Caco-2 (cell line): ENCODE data around the gene FAM13A. TPM values are rescaled to one million over a fixed set of nuclear protein-coding genes. Genes with fewer than 3 reads are reported as not detected.

ENCODE experiments used
- BruUV-seq: library from RNA; stranded (reverse); fragments of 400-500 nt; replicated peaks from 2 replicates; lab custom pipeline; 2021; lab: Mats Ljungman, UMichigan
- CTCF ChIA-PET: fragments of 300-600 bp; sonication (Branson Sonifier 250); formaldehyde crosslinking; loops from one replicate; lab custom pipeline; 2022; ENCODE audit warnings: antibody characterized with exemption; lab: Charles Lee
- POLR2A ChIA-PET: fragments of 300-600 bp; sonication (Branson Sonifier 250); formaldehyde crosslinking; loops from one replicate; lab custom pipeline; 2022; ENCODE audit warnings: antibody characterized with exemption; lab: Charles Lee
- DNase-seq, 2 experiments: peaks; one replicate each; pipeline versions ENCODE4 v3.0.0 to v3.0.0-alpha.2; 2020 to 2022
- H3K27me3 ChIP-seq: replicated peaks from 2 replicates; pipeline ENCODE4 v1.6.0; 2011; ENCODE audit warnings: low read length; ENCODE audit not compliant: control insufficient read depth, insufficient read depth
- H3K36me3 ChIP-seq: 2 replicates; pipeline ENCODE4 v1.5.1; 2011; ENCODE audit warnings: low read length; ENCODE audit not compliant: control insufficient read depth, insufficient read depth
- H3K4me1 ChIP-seq: fragments of 250-450 bp; sonication (Bioruptor Pico); 2 replicates; pipeline ENCODE4 v1.5.1; 2020; ENCODE audit warnings: mild to moderate bottlenecking
- H3K4me3 ChIP-seq: 2 replicates; pipeline ENCODE4 v1.5.1; 2011; ENCODE audit warnings: low read depth, mild to moderate bottlenecking, control low read depth, low read length
- H3K9me3 ChIP-seq: fragments of 250-450 bp; sonication (Bioruptor Pico); 2 replicates; pipeline ENCODE4 v1.5.1; 2020; ENCODE audit warnings: mild to moderate bottlenecking, moderate library complexity
- H3K27ac Mint-ChIP-seq: one replicate; pipeline ENCODE4 v1.8.0; 2022; ENCODE audit warnings: mixed read lengths; ENCODE audit not compliant: unreplicated experiment
- H3K27me3 Mint-ChIP-seq: one replicate; pipeline ENCODE4 v1.8.0; 2022; ENCODE audit warnings: mixed read lengths; ENCODE audit not compliant: insufficient read depth, unreplicated experiment
- H3K36me3 Mint-ChIP-seq: one replicate; pipeline ENCODE4 v1.8.0; 2022; ENCODE audit warnings: mild to moderate bottlenecking, mixed read lengths; ENCODE audit not compliant: insufficient read depth, unreplicated experiment
- H3K4me1 Mint-ChIP-seq: one replicate; pipeline ENCODE4 v1.8.0; 2022; ENCODE audit warnings: low read depth, mixed read lengths; ENCODE audit not compliant: unreplicated experiment
- H3K4me3 Mint-ChIP-seq: one replicate; pipeline ENCODE4 v1.8.0; 2022; ENCODE audit warnings: mild to moderate bottlenecking, moderate library complexity, mixed read lengths; ENCODE audit not compliant: unreplicated experiment
- H3K9me3 Mint-ChIP-seq: one replicate; pipeline ENCODE4 v1.8.0; 2022; ENCODE audit warnings: mixed read lengths; ENCODE audit not compliant: unreplicated experiment
- CTCF ChIP-seq, 2 experiments: fragments of 200-600 bp in 1 of 2; IDR thresholded peaks; 1 replicate in 1 of 2; 2 replicates in 1 of 2; pipeline versions ENCODE4 v1.5.1 to v1.8.0; 2011 to 2022; ENCODE audit warnings: antibody characterized with exemption in 1 of 2, control low read depth in 1 of 2, inconsistent platforms in 1 of 2, low read depth in 1 of 2, low read length in 1 of 2, mild to moderate bottlenecking in 1 of 2, moderate library complexity in 1 of 2; ENCODE audit not compliant: insufficient read depth in 1 of 2, severe bottlenecking in 1 of 2, unreplicated experiment in 1 of 2
- intact Hi-C: fragments of 100-400 bp; cut with micrococcal nuclease; formaldehyde crosslinking; loops from one replicate; pipeline ENCODE4 v1.10.0; 2022; ENCODE audit not compliant: unreplicated experiment
- total RNA-seq: library from RNA; stranded (reverse); gene quantifications from 2 replicates; pipeline ENCODE4 v1.2.3, GENCODE V29; 2022

FAM13A gene
- total RNA-seq, 1 experiment from 2014 or later = 11.0 TPM

DNA sequence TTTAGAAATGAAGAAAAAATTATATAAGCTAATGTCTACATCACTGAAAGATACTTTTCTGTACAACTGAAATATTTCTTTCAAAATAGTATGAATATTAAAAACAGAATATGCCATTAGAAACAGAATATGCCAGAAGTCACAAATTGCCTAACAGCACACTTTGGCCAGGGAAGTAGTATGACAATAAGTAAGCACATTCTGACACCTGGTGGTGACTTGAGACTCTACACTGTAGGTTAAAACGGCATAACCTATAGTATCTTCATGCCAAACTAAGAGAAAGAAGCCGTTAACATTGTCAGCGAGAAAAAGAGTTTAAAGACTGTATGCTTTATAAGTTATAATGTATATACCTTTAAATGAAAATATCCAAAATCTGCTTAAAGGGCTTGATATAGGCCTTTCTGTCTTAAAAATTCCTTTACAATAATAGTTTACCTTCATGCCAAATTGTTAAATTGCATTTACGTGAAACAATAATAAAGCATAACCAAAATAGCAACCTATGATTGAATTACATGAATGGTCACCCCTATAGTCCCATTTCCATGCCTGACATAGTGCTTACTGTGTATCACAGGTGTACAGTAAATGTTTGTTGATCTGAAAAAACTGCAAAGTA is 32.8 kb downstream of the FAM13A start:
- peak; percentile 54 to 64 for DNase-seq
- no peaks in the 10 kb centered on the region for H3K9me3 ChIP-seq
- Mint-ChIP-seq H3K27ac (no peak overlapping the region), H3K4me1 (peaks cover 17% of the 10 kb centered on the region), H3K27me3 (no peaks in the 10 kb centered on the region), H3K9me3 (no peaks in the 10 kb centered on the region), H3K4me3 (no peak overlapping the region), H3K36me3 (no peaks in the 10 kb centered on the region)
- no TSS peak for BruUV-seq
- ChIA-PET CTCF (interaction anchor here (1.1 to 2.6 kb wide), 4 partner anchors 201 to 351 kb away, joined by 4 to 10 read pairs (median 8); no protein-coding TSS in a partner anchor), POLR2A (no interaction called here)
- no peak overlapping the region for H3K4me3 ChIP-seq
- no peaks in the 10 kb centered on the region for H3K27me3 ChIP-seq
- no peaks in the 10 kb centered on the region for H3K36me3 ChIP-seq
- peak; percentile 63 to 82 for TF ChIP-seq CTCF (IDR thresholded peaks at IDR 0.05; ENCODE audit: insufficient read depth in 1 of 2, low read depth in 1 of 2, low read length in 1 of 2, severe bottlenecking in 1 of 2, unreplicated experiment in 1 of 2)
- intact Hi-C loops = loop anchor here (1.0 to 5.0 kb wide), 7 partner anchors 87 to 497 kb away; partner anchors contain the start of gene TIGD2
- H3K4me1 ChIP-seq = peaks cover 13% of the 10 kb centered on the region

DNA sequence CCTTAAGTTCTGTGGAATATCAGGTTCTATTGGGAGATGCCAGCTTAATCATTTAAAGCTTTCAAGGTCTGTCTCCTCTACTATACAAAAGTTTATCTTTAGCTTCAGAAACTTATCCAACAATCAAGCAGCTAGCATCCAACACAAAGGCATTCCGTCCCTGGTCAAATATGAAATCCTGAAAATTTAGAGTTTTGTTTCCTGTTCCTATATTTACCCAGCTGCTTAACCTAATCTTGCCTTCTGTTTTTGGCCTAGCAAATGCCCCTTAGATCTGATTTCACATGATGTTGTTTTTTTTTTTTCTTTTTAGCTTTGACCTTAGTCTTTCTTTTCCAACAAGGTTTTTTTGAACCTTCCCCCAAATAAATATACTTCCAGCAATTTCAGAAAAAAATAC is 33.8 kb downstream of the FAM13A start:
- no peaks in the 10 kb centered on the region for H3K36me3 ChIP-seq
- no peak for DNase-seq
- no peak overlapping the region for H3K4me3 ChIP-seq
- peaks cover 17% of the 10 kb centered on the region for H3K4me1 Mint-ChIP-seq
- no peaks in the 10 kb centered on the region for H3K9me3 Mint-ChIP-seq
- no peak overlapping the region for H3K27ac Mint-ChIP-seq
- CTCF ChIA-PET = interaction anchor here (1.1 to 2.6 kb wide), 5 partner anchors 200 to 350 kb away, joined by 4 to 10 read pairs (median 8); no protein-coding TSS in a partner anchor
- no peak for TF ChIP-seq CTCF (IDR thresholded peaks at IDR 0.05; ENCODE audit: insufficient read depth in 1 of 2, low read depth in 1 of 2, low read length in 1 of 2, severe bottlenecking in 1 of 2, unreplicated experiment in 1 of 2)
- no peaks in the 10 kb centered on the region for H3K36me3 Mint-ChIP-seq
- H3K4me1 ChIP-seq = peaks cover 13% of the 10 kb centered on the region
- intact Hi-C loops = loop anchor here (5.0 kb wide), 1 partner anchor 496 kb away; no protein-coding TSS in a partner anchor
- POLR2A ChIA-PET = no interaction called here
- no peaks in the 10 kb centered on the region for H3K9me3 ChIP-seq
- H3K27me3 ChIP-seq = no peaks in the 10 kb centered on the region
- no peak overlapping the region for H3K4me3 Mint-ChIP-seq
- BruUV-seq = no TSS peak
- H3K27me3 Mint-ChIP-seq = no peaks in the 10 kb centered on the region

DNA sequence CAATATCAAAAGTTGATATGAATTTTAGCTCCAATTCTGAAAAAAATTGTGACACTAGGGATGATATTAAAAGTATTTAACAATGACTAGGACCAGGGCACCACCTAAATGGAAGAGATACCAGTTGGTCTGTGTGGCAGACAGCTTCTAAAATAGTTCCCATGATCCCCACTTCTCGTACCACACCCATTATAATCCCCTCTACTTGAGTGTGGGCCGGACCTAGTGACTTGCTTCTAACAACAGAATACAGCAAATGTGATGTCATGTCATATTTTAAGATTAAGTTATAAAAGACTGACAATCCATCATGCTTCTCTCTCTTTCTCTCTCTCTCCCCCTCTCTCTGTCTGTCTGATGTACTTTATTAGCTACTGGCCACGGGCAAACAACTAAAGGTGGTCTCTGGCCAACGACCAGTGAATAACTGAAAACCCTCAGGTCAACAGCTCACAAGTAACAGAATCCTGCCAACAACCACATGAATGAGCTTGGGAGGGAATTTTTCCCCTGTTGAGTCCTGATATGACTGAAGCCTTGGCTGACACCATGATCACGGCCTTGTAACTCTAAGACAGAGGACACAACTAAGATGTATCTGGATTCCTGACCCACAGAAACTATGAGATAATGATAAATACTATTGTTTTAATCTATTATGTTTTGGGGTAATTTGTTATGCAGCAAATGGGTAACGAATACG is 34.4 kb downstream of the FAM13A start:
- peaks cover 13% of the 10 kb centered on the region for H3K4me1 ChIP-seq
- H3K36me3 ChIP-seq = no peaks in the 10 kb centered on the region
- H3K27me3 ChIP-seq = no peaks in the 10 kb centered on the region
- H3K9me3 ChIP-seq = no peaks in the 10 kb centered on the region
- no peak overlapping the region for H3K4me3 ChIP-seq
- no peak for DNase-seq
- POLR2A ChIA-PET = no interaction called here
- no peaks in the 10 kb centered on the region for H3K27me3 Mint-ChIP-seq
- intact Hi-C loops = loop anchor here (5.0 kb wide), 1 partner anchor 495 kb away; no protein-coding TSS in a partner anchor
- no peak for TF ChIP-seq CTCF (IDR thresholded peaks at IDR 0.05; ENCODE audit: insufficient read depth in 1 of 2, low read depth in 1 of 2, low read length in 1 of 2, severe bottlenecking in 1 of 2, unreplicated experiment in 1 of 2)
- CTCF ChIA-PET = interaction anchor here (0.6 to 2.6 kb wide), 7 partner anchors 199 to 350 kb away, joined by 3 to 10 read pairs (median 4); no protein-coding TSS in a partner anchor
- H3K27ac Mint-ChIP-seq = no peak overlapping the region
- peaks cover 17% of the 10 kb centered on the region for H3K4me1 Mint-ChIP-seq
- no peaks in the 10 kb centered on the region for H3K36me3 Mint-ChIP-seq
- H3K4me3 Mint-ChIP-seq = no peak overlapping the region
- no peaks in the 10 kb centered on the region for H3K9me3 Mint-ChIP-seq
- no TSS peak for BruUV-seq
